ENCODE results near the gene LSS. TPM values are rescaled to one million over a fixed set of nuclear protein-coding genes. Genes with fewer than 3 reads are reported as not detected.

LSS gene
- total RNA-seq, 2 donors from 2014 or later: 38.9 to 68.9 TPM

DNA sequence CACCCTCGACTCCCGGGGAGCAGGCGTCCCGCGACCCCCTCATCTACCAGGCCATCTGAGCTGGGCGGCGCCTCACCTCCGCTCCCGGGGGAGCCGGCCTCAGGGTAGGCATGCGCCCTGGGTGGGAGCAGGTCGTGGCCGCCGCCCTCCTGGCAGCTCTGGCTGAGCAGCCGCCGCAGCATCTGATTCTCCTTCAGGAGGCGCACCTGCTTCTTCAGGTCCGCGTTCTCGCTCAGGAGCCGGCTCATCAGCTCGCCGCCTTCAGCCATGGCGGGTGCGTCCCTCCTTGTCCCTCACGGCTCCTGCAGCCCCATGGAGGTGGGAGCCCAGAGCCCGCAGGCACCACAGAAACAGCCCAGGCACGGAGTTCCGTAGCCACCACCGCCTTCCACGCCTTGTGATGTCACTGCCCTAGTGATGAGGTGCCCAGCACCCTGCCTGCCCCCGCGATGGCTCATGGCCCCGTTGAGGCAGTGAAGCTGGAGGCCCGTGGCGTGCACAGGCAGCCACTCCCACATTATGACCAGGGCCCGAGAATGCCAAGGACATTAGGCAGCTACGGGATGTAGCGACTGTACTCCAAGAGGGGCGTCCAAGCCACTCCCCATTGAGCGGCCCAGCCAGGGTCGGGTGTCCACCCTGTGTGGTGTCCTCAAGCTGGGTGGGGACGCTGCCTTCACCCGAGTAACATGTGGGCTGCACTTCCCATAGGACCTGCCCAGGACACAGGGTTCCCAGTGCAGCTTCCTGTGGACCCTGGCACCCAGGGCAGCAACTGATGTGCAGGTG lies 45.8 kb downstream of the LSS start:
- H3K36me3 ChIP-seq (replicated peaks in 1 of 2; ENCODE audit: insufficient read depth in 1 of 2, low read depth in 2 of 2): no peaks in the 10 kb centered on the region
- intact Hi-C loops (cut with DNase I): no loop called here
- DNase-seq (no peak), ATAC-seq (no peak)
- no peak overlapping the region for H3K4me3 ChIP-seq
- WGBS, 2 donors: 88 to 94% methylated on average over 20 to 42 of the region's 44 CpGs
- H3K4me1 ChIP-seq: peaks cover 7% of the 10 kb centered on the region
- H3K27ac ChIP-seq: no peak overlapping the region
- TF ChIP-seq POLR2A (IDR thresholded peaks at IDR 0.05) (no peak), CTCF (IDR thresholded peaks at IDR 0.05) (no peak)
- no peaks in the 10 kb centered on the region for H3K27me3 ChIP-seq
- no peaks in the 10 kb centered on the region for H3K9me3 ChIP-seq

DNA sequence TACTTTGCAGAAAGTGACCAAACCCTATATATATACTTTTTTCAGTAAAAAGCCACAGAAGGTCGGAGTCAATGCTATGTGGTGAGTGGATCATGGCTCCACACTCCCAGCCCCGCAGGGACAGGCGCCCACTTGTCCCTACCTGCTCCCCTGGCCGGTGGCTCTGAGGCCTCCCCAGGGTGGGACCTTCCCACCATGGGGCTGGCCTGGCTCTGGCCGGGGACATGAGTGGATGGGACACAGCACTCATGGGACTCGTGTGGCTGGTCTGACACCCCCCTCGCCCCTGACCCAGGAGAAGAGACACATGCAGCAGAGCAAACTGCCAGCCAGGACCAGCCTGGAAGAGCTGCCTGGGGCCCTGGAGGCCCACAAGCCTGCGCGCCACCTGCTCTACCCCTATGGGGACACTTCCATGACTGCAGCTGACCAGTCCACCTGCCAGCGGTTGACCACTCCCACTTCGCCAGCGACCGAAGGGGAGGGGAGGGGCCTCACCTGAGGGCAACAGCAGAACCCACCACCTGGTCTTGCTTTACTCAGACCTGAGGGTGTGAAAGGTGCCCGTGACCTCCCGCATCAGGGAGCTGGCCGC lies 46.5 kb downstream of the LSS start:
- intact Hi-C loops (cut with DNase I): no loop called here
- ATAC-seq (no peak), DNase-seq (no peak)
- no peaks in the 10 kb centered on the region for H3K9me3 ChIP-seq
- H3K4me3 ChIP-seq: no peak overlapping the region
- WGBS, 2 donors: 77 to 96% methylated on average over 4 to 16 of the region's 16 CpGs
- no peaks in the 10 kb centered on the region for H3K36me3 ChIP-seq (replicated peaks in 1 of 2; ENCODE audit: insufficient read depth in 1 of 2, low read depth in 2 of 2)
- no peak overlapping the region for H3K27ac ChIP-seq
- H3K4me1 ChIP-seq: peaks cover 7% of the 10 kb centered on the region
- H3K27me3 ChIP-seq: no peaks in the 10 kb centered on the region
- TF ChIP-seq POLR2A (IDR thresholded peaks at IDR 0.05) (no peak), CTCF (IDR thresholded peaks at IDR 0.05) (no peak)

GRCh38 chr21:46181436-46181835 lies 47.1 kb downstream of the LSS start:
- DNase-seq (no peak), ATAC-seq (no peak)
- WGBS, 2 donors: 83 to 93% methylated on average over 8 to 18 of the region's 19 CpGs
- Histone ChIP-seq H3K27ac (no peak overlapping the region), H3K4me1 (peaks cover 7% of the 10 kb centered on the region), H3K4me3 (no peak overlapping the region), H3K27me3 (no peaks in the 10 kb centered on the region), H3K9me3 (no peaks in the 10 kb centered on the region), H3K36me3 (replicated peaks in 1 of 2; ENCODE audit: insufficient read depth in 1 of 2, low read depth in 2 of 2) (no peaks in the 10 kb centered on the region)
- intact Hi-C loops (cut with DNase I): no loop called here
- no peak for TF ChIP-seq CTCF (IDR thresholded peaks at IDR 0.05)
- TF ChIP-seq POLR2A (IDR thresholded peaks at IDR 0.05): no peak

- intact Hi-C loops (cut with DNase I): no loop called here
- ATAC-seq: no peak
- WGBS, 2 donors: 83 to 90% methylated on average over 8 to 26 of the region's 26 CpGs
- no peak for DNase-seq
- no peak for TF ChIP-seq CTCF (IDR thresholded peaks at IDR 0.05)
- no peak for TF ChIP-seq POLR2A (IDR thresholded peaks at IDR 0.05)
- no peak overlapping the region for H3K27ac ChIP-seq
- H3K9me3 ChIP-seq: no peaks in the 10 kb centered on the region
- H3K4me3 ChIP-seq: no peak overlapping the region
- H3K36me3 ChIP-seq (replicated peaks in 1 of 2; ENCODE audit: insufficient read depth in 1 of 2, low read depth in 2 of 2): no peaks in the 10 kb centered on the region
- peaks cover 7% of the 10 kb centered on the region for H3K4me1 ChIP-seq
- H3K27me3 ChIP-seq: no peaks in the 10 kb centered on the region
Observed at GRCh38 chr21:46180778-46181391, 47.7 kb downstream of the LSS start.
